Thyroid gland (tissue), 4 donors: Measurements from ENCODE around the gene ACACA.
"Not testable (repeated sequence)": the region's sequence is repeated elsewhere in the genome, so short reads cannot be mapped to it uniquely, and the experiment has no call there.

Experiments used
- CTCF ChIP-seq, 6 experiments: fragments of 200-600 bp in 3 of 6; fragments of 450-650 bp in 3 of 6; sonication (generic) in 3 of 6; IDR thresholded peaks; one replicate each; pipeline ENCODE4 v1.5.1; 2016 to 2019; ENCODE audit warnings: antibody characterized with exemption in 6 of 6, mild to moderate bottlenecking in 2 of 6, inconsistent platforms in 1 of 6, moderate library complexity in 1 of 6
- POLR2A ChIP-seq, 2 donors: fragments of 450-650 bp; IDR thresholded peaks; one replicate each; pipeline ENCODE4 v1.6.1; 2017; ENCODE audit warnings: antibody characterized with exemption in 2 of 2, mild to moderate bottlenecking in 2 of 2, moderate library complexity in 1 of 2

DNA sequence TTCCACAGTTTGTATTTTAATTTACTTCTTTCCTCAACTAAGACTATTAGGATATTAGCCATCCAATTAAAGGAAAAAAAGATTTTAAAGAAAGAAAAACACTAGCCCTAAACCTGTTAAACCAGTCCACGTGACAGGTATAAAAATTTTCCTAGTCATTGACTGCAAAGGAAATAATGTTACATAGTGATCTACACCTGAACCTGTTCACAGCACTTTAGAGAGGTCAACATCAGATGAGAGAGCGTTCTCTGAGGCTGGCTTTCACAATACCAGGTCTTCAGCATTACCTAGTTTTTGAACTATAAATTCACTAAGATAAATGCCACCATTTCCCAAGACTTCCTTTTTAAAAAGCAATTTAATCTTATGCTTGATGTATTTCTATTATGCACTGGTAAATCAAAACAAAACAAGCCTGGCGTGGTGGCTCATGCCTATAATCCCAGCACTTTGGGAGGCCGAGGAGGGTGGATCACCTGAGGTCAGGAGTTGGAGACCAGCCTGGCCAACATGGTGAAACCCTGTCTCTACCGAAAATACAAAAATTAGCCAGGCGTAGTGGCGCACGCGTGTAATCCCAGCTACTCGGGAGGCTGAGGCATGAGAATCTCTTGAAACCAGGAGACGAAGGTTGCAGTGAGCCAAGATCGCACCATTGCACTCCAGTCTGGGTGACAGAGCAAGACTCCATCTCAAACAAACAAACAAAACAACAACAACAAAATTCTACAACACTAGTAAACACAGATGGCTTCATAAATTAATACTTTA lies 49.7 kb downstream of the ACACA start:
- not testable (repeated sequence) for TF ChIP-seq CTCF (IDR thresholded peaks at IDR 0.05)
- peak in 1 of 2 donors; percentile 31 for TF ChIP-seq POLR2A (IDR thresholded peaks at IDR 0.05)
